ENCODE results near the gene RFXANK. TPM values are rescaled to one million over a fixed set of nuclear protein-coding genes. Genes with fewer than 3 reads are reported as not detected.

The RFXANK gene
- total and polyA plus RNA-seq, 9 of the 15 experiments (the other 6 are each of a cell fraction or from before 2014, with no cell fraction given) = 68.6 to 181 (median 150) TPM

- TF ChIP-seq THAP12 (CRISPR knock-in tag; IDR thresholded peaks at IDR 0.05) = no peak
- no peak for TF ChIP-seq BACH1 (tag; IDR thresholded peaks at IDR 0.05)
- 0 out of 4 replicates have a peak, but pooled peaks of 1 of the 2 experiments have one; percentile 15 for TF ChIP-seq MNT (conservative IDR thresholded peaks at IDR 0.05)
- TF ChIP-seq FUS (optimal IDR thresholded peaks at IDR 0.05; ENCODE audit: low read depth, low read length) = no peak
- TF ChIP-seq GABPB1 (CRISPR knock-in tag; IDR thresholded peaks at IDR 0.05) = no peak
- TF ChIP-seq ZNF212 (CRISPR knock-in tag; IDR thresholded peaks at IDR 0.05) = no peak
- no peak for TF ChIP-seq ZKSCAN8 (CRISPR knock-in tag; IDR thresholded peaks at IDR 0.05)
- 0 out of 2 replicates have a peak, but pooled peaks have one; percentile 38 for TF ChIP-seq BCOR (IDR thresholded peaks at IDR 0.05)
- TF ChIP-seq DACH1 (IDR thresholded peaks at IDR 0.05; ENCODE audit: partially characterized antibody) = no peak
- no peak for TF ChIP-seq TCF7L2 (IDR thresholded peaks at IDR 0.05; ENCODE audit: low read depth, low read length)
- TF ChIP-seq CCNT2 (IDR thresholded peaks at IDR 0.05; ENCODE audit: borderline replicate concordance, extremely low read depth, insufficient read length, low read depth, low read length) = no peak
- TF ChIP-seq ZNF780A (CRISPR knock-in tag; IDR thresholded peaks at IDR 0.05) = no peak
- peak; percentile 89 for TF ChIP-seq ZBTB7A (IDR thresholded peaks at IDR 0.05; ENCODE audit: borderline replicate concordance, control insufficient read depth, low read depth, low read length)
- no peak for TF ChIP-seq SIN3B (IDR thresholded peaks at IDR 0.05; ENCODE audit: low read depth)
- TF ChIP-seq ZNF165 (CRISPR knock-in tag; IDR thresholded peaks at IDR 0.05; ENCODE audit: borderline replicate concordance) = no peak
- no peak for TF ChIP-seq CEBPB (tag; IDR thresholded peaks at IDR 0.05)
- no peak for TF ChIP-seq U2AF1 (optimal IDR thresholded peaks at IDR 0.05; ENCODE audit: low read depth, low read length)
- no peak for TF ChIP-seq ZFP91 (CRISPR knock-in tag; IDR thresholded peaks at IDR 0.05)
- TF ChIP-seq ZNF224 (CRISPR knock-in tag; IDR thresholded peaks at IDR 0.05) = no peak
- no peak for TF ChIP-seq U2AF2 (optimal IDR thresholded peaks at IDR 0.05; ENCODE audit: low read depth, low read length)
- TF ChIP-seq ESRRA (IDR thresholded peaks at IDR 0.05; ENCODE audit: borderline replicate concordance, low read depth) = no peak
- TF ChIP-seq POLR2AphosphoS5 (IDR thresholded peaks at IDR 0.05; ENCODE audit: control insufficient read depth, insufficient read depth, low read depth, low read length) = no peak
- no peak for TF ChIP-seq NFRKB (IDR thresholded peaks at IDR 0.05; ENCODE audit: low read depth)
- TF ChIP-seq SIRT6 (IDR thresholded peaks at IDR 0.05; ENCODE audit: low read depth, low read length) = no peak
- no peak for TF ChIP-seq RFX7 (CRISPR knock-in tag; IDR thresholded peaks at IDR 0.05)
- 0 out of 2 replicates have a peak, but pooled peaks have one; percentile 75 for TF ChIP-seq NR3C1 (CRISPR knock-in tag; IDR thresholded peaks at IDR 0.05)
- TF ChIP-seq ZNF431 (CRISPR knock-in tag; IDR thresholded peaks at IDR 0.05) = no peak
Observed at GRCh38 chr19:19214892-19215291, 22.8 kb downstream of the RFXANK start (continued).

Data from K562 (cell line).